Gastroesophageal sphincter (tissue), 4 donors: ENCODE measurements around the gene DNASE1. TPM values are rescaled to one million over a fixed set of nuclear protein-coding genes. Genes with fewer than 3 reads are reported as not detected.

Experiments
- ATAC-seq: fragments of 150-250 bp; one replicate; pipeline ENCODE4 v1.9.1; 2016; ENCODE audit warnings: mild to moderate bottlenecking, moderate library complexity
- H3K27ac ChIP-seq, 4 donors: fragments of 200-600 bp; sonication (generic) in 3 of 4; 1 replicate in 3 of 4; 2 replicates in 1 of 4; pipeline ENCODE4 v1.5.1; 2016 to 2019
- H3K27me3 ChIP-seq: fragments of 200-600 bp; sonication (generic); one replicate; pipeline ENCODE4 v1.5.1; 2019
- H3K36me3 ChIP-seq, 2 donors: fragments of 200-600 bp; sonication (generic); one replicate each; pipeline ENCODE4 v1.5.1; 2019; ENCODE audit warnings: control low read depth in 1 of 2
- H3K4me1 ChIP-seq, 3 donors: fragments of 200-600 bp; sonication (generic); 1 replicate in 2 of 3; 2 replicates in 1 of 3; pipeline ENCODE4 v1.5.1; 2016 to 2019; ENCODE audit warnings: control low read depth in 2 of 3
- H3K4me3 ChIP-seq, 2 donors: fragments of 200-600 bp; sonication (generic); one replicate each; pipeline ENCODE4 v1.5.1; 2019; ENCODE audit warnings: mild to moderate bottlenecking in 1 of 2, moderate library complexity in 1 of 2
- H3K9me3 ChIP-seq, 3 donors: fragments of 200-600 bp; sonication (generic); one replicate each; pipeline ENCODE4 v1.5.1; 2017 to 2019; ENCODE audit warnings: control low read depth in 2 of 3
- EP300 ChIP-seq: sonication (generic); formaldehyde crosslinking; IDR thresholded peaks from one replicate; pipeline ENCODE4 v1.6.1; 2017; ENCODE audit warnings: antibody characterized with exemption, mild to moderate bottlenecking
- POLR2A ChIP-seq, 2 donors: fragments of 450-650 bp; IDR thresholded peaks; one replicate each; pipeline ENCODE4 v1.6.1; 2017; ENCODE audit warnings: antibody characterized with exemption in 2 of 2, mild to moderate bottlenecking in 2 of 2, moderate library complexity in 1 of 2
- POLR2AphosphoS5 ChIP-seq: sonication (generic); formaldehyde crosslinking; IDR thresholded peaks from one replicate; pipeline ENCODE4 v1.6.1; 2017; ENCODE audit warnings: antibody characterized with exemption
- WGBS, 2 donors: methylation state at CpG; one replicate each; pipeline ENCODE4 v1.1.5; 2018; ENCODE audit warnings: low coverage in 1 of 2; 5-methylcytosine and 5-hydroxymethylcytosine counted together
- total RNA-seq, 4 donors: library from RNA; depleted of rRNA; stranded (reverse); fragments of >200 nt; gene quantifications; one replicate each; pipeline ENCODE4 v1.1.0, GENCODE V29; 2016
- TF ChIP-seq, protein P1 (sequence below), 4 experiments: fragments of 200-600 bp in 2 of 4; fragments of 450-650 bp in 2 of 4; sonication (generic) in 1 of 4; IDR thresholded peaks; one replicate each; pipeline ENCODE4 v1.5.1; 2017 to 2019; ENCODE audit warnings: antibody characterized with exemption in 4 of 4, mild to moderate bottlenecking in 2 of 4, moderate library complexity in 2 of 4

The DNASE1 gene
- total RNA-seq, 4 donors from 2014 or later: 7.1 to 20.9 (median 11.0) TPM

DNA sequence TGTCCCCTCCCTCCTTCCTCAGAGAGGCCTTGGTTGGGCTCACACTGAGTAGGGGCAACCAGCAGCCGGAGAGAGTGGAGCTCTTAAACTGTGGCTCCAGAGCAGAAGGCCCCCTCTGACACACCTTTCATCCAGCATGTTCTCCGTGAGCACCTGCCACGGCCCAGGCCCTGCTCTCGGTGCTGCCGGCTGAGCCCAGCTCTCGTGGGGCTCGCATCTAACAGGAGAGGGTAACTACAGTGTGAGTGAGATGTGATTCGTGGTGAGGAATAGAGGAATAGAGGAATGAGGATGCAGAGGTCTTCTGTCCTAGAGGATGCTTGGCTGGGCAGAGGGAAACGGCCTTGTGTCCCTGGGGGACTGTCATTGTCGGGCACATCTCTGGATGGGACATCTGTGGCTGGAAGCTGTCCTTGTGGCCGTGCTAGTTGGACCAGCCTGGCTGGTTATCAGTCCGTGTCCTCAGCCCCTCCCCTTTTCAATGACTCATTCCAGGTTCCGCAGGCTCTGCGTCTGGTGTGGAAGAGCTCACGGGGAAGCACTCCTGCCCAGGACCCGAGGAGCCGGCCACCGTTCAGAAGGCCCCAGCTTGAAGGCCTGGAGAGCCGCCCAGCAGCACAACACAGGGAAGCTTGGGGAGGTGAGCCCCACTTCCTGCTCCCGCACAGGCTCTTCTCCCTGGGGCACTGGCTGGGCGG is 11.9 kb upstream of the DNASE1 start:
- no peak overlapping the region for H3K4me3 ChIP-seq
- no peaks in the 10 kb centered on the region for H3K9me3 ChIP-seq
- ATAC-seq: no peak
- 80% methylated on average over 1 of the region's 21 CpGs; no CpG with 5 or more reads in 1 of the 2 donors for WGBS, 2 donors
- TF ChIP-seq EP300 (no peak), POLR2A (IDR thresholded peaks at IDR 0.05) (no peak), POLR2AphosphoS5 (no peak)
- TF ChIP-seq, protein P1, sequence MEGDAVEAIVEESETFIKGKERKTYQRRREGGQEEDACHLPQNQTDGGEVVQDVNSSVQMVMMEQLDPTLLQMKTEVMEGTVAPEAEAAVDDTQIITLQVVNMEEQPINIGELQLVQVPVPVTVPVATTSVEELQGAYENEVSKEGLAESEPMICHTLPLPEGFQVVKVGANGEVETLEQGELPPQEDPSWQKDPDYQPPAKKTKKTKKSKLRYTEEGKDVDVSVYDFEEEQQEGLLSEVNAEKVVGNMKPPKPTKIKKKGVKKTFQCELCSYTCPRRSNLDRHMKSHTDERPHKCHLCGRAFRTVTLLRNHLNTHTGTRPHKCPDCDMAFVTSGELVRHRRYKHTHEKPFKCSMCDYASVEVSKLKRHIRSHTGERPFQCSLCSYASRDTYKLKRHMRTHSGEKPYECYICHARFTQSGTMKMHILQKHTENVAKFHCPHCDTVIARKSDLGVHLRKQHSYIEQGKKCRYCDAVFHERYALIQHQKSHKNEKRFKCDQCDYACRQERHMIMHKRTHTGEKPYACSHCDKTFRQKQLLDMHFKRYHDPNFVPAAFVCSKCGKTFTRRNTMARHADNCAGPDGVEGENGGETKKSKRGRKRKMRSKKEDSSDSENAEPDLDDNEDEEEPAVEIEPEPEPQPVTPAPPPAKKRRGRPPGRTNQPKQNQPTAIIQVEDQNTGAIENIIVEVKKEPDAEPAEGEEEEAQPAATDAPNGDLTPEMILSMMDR (IDR thresholded peaks at IDR 0.05): no peak
- no peak overlapping the region for H3K27ac ChIP-seq
- H3K4me1 ChIP-seq: no peaks in the 10 kb centered on the region
- no peaks in the 10 kb centered on the region for H3K27me3 ChIP-seq
- H3K36me3 ChIP-seq: peaks cover 0 to 49% of the 10 kb centered on the region in 2 donors

DNA sequence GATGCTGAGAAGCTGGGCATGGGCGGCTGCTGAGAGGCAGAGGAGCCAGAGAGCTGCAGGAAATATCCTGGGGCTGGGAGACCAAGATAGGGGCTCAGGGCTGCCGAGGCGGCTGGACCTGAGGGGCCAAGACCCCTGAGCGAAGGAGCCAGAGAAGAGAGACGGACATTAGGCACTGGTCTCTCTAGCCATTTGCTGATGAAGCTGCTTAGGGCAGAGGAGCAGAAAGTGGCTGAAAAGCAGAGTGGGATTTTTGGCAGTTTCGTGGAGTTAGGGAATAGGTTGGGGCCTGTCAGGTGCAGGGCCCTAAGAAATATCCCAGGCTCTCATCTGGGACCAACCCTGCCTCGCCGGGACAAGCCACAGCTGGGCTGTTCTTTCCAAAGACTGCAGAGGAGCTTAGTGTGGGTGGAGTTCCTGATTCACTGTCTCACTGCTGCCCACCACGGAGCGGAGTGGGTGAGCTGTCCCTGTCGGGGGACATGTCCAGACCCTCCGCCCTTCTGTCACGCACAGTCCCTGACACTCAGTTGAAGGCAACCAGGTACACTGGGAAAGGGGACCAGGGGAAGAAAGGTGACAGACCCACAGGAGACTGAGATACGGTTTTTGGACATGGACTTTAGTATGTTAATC is 11.3 kb upstream of the DNASE1 start:
- no peak for TF ChIP-seq EP300
- TF ChIP-seq POLR2AphosphoS5: no peak
- TF ChIP-seq, protein P1 (IDR thresholded peaks at IDR 0.05): no peak
- TF ChIP-seq POLR2A (IDR thresholded peaks at IDR 0.05): no peak
- ATAC-seq: no peak
- no peaks in the 10 kb centered on the region for H3K9me3 ChIP-seq
- H3K36me3 ChIP-seq: peaks cover 0 to 49% of the 10 kb centered on the region in 2 donors
- WGBS, 2 donors: 73 to 100% methylated on average over 4 to 13 of the region's 14 CpGs
- no peaks in the 10 kb centered on the region for H3K27me3 ChIP-seq
- H3K4me1 ChIP-seq: no peaks in the 10 kb centered on the region
- H3K4me3 ChIP-seq: no peak overlapping the region
- H3K27ac ChIP-seq: no peak overlapping the region

DNA sequence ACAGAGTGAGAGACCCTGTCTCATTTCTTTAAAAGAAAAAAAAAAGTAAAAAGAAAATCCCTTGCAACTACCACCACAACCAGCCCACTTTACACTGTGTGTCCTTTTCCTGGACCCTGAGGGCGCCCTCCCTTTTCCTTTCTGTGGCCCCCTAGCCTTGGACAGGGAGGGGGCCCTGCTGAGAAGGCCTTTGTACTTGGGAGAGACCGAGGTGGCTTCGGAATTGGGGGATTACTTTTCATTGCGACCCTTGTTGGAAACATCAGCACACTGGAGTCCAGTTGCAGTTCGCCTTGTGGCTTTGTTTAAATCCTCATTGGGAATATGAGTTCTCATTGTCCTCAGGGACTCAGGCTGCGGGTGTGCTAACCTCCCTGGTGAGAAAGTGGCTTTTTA is 9.4 kb upstream of the DNASE1 start:
- H3K27me3 ChIP-seq: no peaks in the 10 kb centered on the region
- 59 to 77% methylated on average over 4 to 6 of the region's 6 CpGs for WGBS, 2 donors
- no peaks in the 10 kb centered on the region for H3K4me1 ChIP-seq
- TF ChIP-seq POLR2AphosphoS5 (no peak), POLR2A (IDR thresholded peaks at IDR 0.05) (no peak), EP300 (no peak)
- TF ChIP-seq, protein P1 (IDR thresholded peaks at IDR 0.05): no peak
- H3K27ac ChIP-seq: no peak overlapping the region
- no peak for ATAC-seq
- H3K36me3 ChIP-seq: peaks cover 0 to 47% of the 10 kb centered on the region in 2 donors
- no peak overlapping the region for H3K4me3 ChIP-seq
- H3K9me3 ChIP-seq: no peaks in the 10 kb centered on the region

DNA sequence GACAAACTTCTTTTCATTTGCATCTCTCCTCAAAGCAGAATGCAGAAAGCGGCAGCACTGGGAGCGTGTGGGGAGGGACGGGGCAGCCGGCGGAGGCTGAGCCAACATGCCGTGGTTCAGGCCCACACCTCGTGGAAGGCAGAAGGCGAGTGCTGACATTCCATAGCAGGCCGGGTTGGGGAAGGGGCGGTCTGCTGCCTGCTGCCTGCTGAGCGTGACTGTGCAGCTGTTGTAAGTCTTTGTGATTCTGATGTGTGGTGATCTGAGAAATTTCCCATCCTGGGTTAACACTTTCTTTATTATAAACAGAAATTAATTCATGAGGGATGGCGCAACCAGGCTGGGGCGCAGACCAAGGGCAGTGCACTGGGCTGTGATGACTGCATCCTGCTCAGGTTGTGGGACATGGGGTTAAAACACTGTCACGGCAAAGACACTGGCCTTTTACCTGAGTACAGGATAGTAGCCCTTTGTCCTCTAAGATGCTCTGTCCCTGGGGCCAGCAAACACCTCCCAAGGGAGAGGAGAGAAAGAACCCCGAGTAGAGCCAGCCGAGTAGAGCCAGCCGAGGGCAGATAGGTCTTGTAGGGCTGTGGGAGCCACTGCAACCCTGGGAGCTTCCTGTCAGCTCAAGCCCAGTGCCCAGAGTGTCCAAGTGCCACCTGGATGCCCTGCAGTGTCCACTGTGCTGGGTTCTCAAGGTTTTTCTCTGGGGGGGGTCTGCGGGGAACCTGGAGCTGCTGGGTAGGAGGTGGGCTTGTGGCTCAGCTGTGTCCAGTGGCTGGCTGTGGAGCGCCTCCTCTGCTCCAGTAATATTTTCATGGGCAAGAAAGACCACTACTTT is 8.8 kb upstream of the DNASE1 start:
- Histone ChIP-seq H3K36me3 (peaks cover 0 to 43% of the 10 kb centered on the region in 2 donors), H3K4me1 (no peaks in the 10 kb centered on the region), H3K9me3 (no peaks in the 10 kb centered on the region), H3K27me3 (no peaks in the 10 kb centered on the region), H3K4me3 (no peak overlapping the region), H3K27ac (no peak overlapping the region)
- TF ChIP-seq, protein P1 (IDR thresholded peaks at IDR 0.05): no peak
- WGBS, 2 donors: 78% methylated on average over 5 of the region's 19 CpGs; no CpG with 5 or more reads in 1 of the 2 donors
- no peak for ATAC-seq
